ENCODE measurements around the gene RAB15. TPM values are rescaled to one million over a fixed set of nuclear protein-coding genes. Genes with fewer than 3 reads are reported as not detected.
A peak's percentile ranks its signal among the peaks of the same experiment; 100 is the strongest.

RAB15 gene
- polyA plus RNA-seq, 3 donors = 19.5 to 23.9 (median 20.8) TPM

GRCh38 chr14:64945431-64946178, 26.5 kb downstream of the RAB15 start:
- DNase-seq (ENCODE audit: extremely low read depth in 1 of 11, low read depth in 9 of 11, low spot score in 4 of 11) = no peak

- no peak for DNase-seq (ENCODE audit: extremely low read depth in 1 of 11, low read depth in 9 of 11, low spot score in 4 of 11)
Measured at GRCh38 chr14:64944861-64945260, 27.3 kb downstream of the RAB15 start.

GRCh38 chr14:64944041-64944440, 28.1 kb downstream of the RAB15 start:
- DNase-seq (ENCODE audit: extremely low read depth in 1 of 11, low read depth in 9 of 11, low spot score in 4 of 11) = no peak

- DNase-seq (ENCODE audit: extremely low read depth in 1 of 11, low read depth in 9 of 11, low spot score in 4 of 11) = no peak
Measured at GRCh38 chr14:64943556-64943955, 28.6 kb downstream of the RAB15 start.

- DNase-seq (ENCODE audit: extremely low read depth in 1 of 11, low read depth in 9 of 11, low spot score in 4 of 11) = no peak
Measured at GRCh38 chr14:64942531-64943111, 29.5 kb downstream of the RAB15 start, which contains the start of gene GPX2. TSS of gene GPX2 (minus strand) at chr14:64942745. CDS start at chr14:64942726, 19 bp downstream.

DNA sequence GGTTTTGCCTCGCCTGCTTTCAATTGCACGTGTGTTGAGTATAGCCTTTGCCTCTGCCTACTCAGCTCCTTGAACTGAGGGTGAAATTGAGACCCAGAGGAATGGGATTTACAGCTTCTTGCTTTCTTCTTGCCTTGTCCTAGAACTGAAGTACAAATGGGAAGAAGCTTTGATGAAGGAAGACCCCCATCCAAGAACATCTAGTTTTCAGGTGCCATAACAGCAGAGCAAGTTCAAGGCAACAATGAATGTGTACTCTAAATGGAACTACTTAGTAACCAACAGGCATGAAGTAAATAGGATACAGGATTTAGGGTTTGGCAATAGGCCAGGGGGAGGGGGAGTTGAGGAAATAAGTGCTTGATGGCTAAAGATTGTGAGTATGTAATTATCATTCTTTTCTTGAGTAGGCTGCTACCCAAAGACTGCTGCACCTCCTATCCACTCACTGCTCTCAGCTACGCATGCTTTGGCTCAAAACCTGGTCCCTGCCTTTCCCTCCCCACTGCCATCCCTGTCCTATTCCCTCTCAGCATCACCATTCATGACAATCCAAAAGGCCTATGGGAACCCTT, 31.7 kb downstream of the RAB15 start:
- DNase-seq (ENCODE audit: extremely low read depth in 1 of 11, low read depth in 9 of 11, low spot score in 4 of 11) = no peak

DNA sequence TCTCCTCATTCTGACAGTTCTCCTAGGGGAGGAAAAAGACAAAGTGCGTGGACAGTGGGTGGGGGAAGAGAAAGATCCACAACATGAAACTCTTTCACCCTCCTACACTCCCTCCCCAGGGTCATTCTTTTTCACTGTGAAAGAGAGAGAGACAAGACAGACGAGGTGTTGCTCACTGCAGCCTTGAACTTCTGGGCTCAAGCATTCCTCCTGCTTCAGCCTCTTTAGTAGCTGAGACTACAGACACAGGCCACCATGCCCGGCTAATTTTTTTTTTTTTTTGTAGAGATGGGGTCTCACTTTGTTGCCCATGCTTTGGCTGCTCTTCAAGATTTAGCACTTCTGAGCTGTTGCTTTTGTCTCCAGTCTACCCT, 32.3 kb downstream of the RAB15 start:
- DNase-seq (ENCODE audit: extremely low read depth in 1 of 11, low read depth in 9 of 11, low spot score in 4 of 11) = no peak

- no peak for DNase-seq (ENCODE audit: extremely low read depth in 1 of 11, low read depth in 9 of 11, low spot score in 4 of 11)
Measured at GRCh38 chr14:64938972-64939816, 32.9 kb downstream of the RAB15 start.

DNA sequence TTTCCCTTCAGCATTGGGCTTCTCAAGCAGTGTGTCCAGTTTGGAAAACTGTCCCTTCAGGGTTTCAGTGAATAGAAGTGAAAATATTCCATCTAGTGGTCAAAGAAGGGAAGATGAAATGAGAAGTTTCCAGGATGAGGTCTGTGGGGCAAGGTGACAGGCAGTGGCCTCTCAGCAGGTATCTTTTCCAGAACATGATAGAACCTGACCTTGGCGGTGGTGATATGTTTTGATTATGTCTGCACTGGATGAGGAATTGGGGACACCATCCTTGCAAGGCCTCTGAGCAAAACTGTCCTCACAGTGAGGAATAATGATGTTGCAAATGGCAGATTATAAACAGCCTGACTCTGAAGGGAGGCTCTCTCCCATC, 34.3 kb downstream of the RAB15 start:
- peak in 1 of 11 donors; percentile 12 for DNase-seq (ENCODE audit: extremely low read depth in 1 of 11, low read depth in 9 of 11, low spot score in 4 of 11)

DNA sequence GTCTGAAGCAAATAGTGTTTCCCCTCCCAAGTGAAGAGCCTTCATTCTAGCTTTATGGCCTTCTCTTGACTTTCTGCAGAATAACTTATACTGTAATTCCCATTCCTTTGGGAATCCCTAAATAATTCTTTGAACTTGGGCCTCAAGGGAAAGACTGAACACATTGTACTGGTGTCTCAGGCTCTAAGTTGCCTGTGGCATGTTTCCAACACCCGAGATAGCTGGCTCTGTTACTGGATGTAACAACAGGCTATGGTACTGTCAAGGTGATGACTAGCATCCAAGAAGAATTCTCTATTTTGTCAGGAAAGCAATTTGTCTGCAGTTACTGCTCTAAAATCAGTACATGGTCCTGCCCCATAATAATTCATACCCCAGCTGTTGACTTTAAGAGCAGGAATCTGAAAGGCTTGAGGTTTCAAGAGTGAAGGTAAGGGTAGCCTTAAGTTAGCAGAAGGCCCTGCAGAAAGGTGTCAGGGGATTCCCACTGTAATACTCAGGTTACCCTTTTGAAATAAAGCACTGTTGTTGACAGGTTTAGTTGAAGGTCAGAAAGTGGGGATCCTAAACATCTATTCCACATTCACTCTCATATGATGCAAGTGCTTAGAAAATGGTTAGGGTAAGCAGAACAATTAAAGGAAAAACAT, 34.8 kb downstream of the RAB15 start:
- DNase-seq (ENCODE audit: extremely low read depth in 1 of 11, low read depth in 9 of 11, low spot score in 4 of 11) = no peak

DNA sequence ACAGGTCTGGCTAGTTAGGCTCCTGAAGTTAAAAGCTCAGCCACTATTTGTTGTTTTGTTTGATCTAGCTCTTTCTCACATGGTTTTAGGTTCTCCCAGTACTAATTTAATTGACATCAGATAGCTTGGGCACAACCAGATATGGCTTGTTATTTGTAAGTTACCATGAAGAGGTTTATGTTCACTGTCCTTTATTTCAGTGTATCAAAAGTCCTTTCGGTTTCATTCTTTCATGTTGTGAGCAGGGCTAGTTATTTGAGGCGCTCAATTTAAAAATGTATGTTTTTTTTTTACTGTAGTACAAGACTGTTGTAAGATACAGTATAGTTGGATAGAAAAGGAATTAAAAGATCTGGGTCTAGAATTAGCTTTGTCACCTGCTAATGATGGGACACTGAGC, 36.6 kb downstream of the RAB15 start:
- no peak for DNase-seq (ENCODE audit: extremely low read depth in 1 of 11, low read depth in 9 of 11, low spot score in 4 of 11)

DNA sequence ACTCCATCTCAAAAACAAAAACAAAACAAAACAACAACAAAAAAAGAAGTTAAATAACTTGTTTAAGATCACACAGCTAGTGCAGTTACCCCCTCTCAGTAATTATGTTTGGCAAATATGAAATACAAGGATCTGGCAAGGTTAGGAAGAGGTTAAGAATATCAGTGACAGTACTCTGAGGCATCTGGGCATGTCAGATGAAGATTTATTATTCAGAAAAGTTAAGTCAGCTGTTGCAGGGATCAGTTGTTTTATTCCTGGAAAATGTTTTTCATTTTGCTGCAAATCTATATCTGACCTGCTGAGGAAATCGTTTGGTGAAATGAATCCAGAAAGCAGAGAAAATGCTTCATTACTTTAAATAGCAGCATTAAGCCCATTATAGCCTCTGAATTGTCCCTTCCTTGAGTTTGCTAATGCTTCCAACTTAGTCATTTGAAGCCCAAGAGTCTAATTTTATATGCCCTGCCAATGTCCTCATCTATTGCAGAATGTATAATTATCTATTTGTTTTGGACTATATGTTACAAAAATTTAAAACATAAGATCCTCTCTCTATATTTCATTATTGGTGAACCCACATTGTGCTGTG, 37.7 kb downstream of the RAB15 start:
- DNase-seq (ENCODE audit: extremely low read depth in 1 of 11, low read depth in 9 of 11, low spot score in 4 of 11) = no peak

- DNase-seq (ENCODE audit: extremely low read depth in 1 of 11, low read depth in 9 of 11, low spot score in 4 of 11) = no peak
Measured at GRCh38 chr14:64932231-64932630, 39.9 kb downstream of the RAB15 start.

DNA sequence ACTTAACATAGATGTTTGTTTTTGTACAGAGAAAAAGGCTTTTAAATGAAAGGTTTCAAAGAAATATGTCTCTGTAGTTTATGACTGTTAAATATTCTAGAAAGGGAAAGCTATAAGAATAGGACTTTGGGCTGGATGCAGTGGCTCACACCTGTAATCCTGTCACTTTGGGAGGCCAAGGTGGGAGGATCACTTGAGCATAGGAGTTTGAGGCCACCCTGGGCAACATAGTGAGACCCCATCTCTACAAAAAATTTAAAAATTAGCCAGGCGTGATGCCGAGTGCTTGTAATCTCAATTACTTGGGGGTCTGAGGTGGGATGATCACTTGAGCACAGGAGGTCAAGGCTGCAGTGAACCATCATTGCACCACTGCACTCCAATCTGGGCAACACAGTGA, 41.0 kb downstream of the RAB15 start:
- DNase-seq (ENCODE audit: extremely low read depth in 1 of 11, low read depth in 9 of 11, low spot score in 4 of 11) = no peak

DNA sequence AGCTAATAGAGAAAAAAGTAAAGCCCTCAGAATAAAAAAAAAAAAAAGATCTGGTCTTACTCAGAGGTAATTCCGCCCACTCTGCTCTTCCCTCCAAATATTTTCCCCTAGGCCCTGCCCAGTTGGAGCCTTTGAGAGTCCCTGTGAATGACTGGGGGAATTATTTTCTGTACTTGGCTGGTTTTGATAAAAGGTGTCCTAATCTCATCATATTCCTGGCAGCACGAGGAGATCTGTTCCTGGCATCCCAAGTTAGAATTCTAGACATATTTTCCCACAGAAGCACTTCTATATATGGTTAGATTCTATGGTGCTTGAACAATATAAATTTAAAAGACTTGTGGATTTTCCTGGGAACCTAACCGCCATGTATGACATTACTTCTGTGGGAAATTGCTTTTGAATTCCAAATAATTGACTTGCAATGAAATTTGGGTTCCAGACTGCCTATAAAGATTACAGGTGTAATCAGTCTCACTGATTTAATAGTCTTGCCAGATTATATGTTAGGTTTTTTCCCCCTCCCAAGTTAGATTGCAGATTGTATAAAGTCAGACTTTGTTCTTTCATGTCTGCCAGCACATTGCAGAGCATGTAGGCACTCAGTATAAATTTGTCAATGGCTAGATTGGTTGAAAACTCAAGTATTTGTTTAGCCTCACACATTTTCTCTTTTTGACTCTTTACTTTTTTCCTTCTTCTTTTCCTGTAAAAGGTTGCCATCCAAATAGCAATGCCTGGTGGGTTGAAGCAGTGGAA, 41.9 kb downstream of the RAB15 start:
- no peak for DNase-seq (ENCODE audit: extremely low read depth in 1 of 11, low read depth in 9 of 11, low spot score in 4 of 11)

GRCh38 chr14:64929014-64929359, 43.1 kb downstream of the RAB15 start:
- DNase-seq (ENCODE audit: extremely low read depth in 1 of 11, low read depth in 9 of 11, low spot score in 4 of 11) = no peak

- no peak for DNase-seq (ENCODE audit: extremely low read depth in 1 of 11, low read depth in 9 of 11, low spot score in 4 of 11)
Measured at GRCh38 chr14:64928239-64929013, 43.7 kb downstream of the RAB15 start.

- DNase-seq (ENCODE audit: extremely low read depth in 1 of 11, low read depth in 9 of 11, low spot score in 4 of 11) = no peak
Measured at GRCh38 chr14:64927031-64927430, 45.1 kb downstream of the RAB15 start.

All from renal cortex interstitium (tissue), 11 donors.